GM21786 (cell line): Measurements from ENCODE around the gene BFSP2.

ENCODE experiments used
- ATAC-seq: cut with Tn5 transposase; IDR thresholded peaks from one replicate; pipeline ENCODE4 v1.9.1; 2021; ENCODE audit not compliant: unreplicated experiment

The BFSP2 gene, protein sequence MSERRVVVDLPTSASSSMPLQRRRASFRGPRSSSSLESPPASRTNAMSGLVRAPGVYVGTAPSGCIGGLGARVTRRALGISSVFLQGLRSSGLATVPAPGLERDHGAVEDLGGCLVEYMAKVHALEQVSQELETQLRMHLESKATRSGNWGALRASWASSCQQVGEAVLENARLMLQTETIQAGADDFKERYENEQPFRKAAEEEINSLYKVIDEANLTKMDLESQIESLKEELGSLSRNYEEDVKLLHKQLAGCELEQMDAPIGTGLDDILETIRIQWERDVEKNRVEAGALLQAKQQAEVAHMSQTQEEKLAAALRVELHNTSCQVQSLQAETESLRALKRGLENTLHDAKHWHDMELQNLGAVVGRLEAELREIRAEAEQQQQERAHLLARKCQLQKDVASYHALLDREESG

DNA sequence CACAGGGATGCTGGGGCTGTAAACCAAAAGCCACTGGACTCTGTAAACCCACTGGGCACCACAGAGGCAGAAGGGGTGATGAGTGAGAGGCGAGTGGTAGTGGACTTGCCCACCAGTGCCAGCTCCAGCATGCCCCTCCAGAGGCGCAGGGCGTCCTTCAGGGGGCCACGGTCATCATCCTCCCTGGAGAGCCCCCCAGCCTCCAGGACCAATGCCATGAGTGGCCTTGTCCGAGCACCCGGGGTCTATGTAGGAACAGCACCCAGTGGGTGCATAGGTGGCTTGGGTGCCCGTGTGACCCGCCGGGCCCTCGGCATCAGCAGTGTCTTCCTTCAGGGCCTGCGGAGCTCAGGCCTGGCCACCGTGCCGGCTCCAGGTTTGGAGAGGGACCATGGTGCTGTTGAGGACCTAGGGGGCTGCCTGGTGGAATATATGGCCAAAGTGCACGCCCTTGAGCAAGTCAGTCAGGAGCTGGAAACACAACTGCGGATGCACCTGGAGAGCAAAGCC is at the start of gene BFSP2:
BFSP2 (plus strand) TSS at position 51 of the 510 bp plus-strand sequence; CDS start at position 79, 28 bp downstream.
- no peak for ATAC-seq

DNA sequence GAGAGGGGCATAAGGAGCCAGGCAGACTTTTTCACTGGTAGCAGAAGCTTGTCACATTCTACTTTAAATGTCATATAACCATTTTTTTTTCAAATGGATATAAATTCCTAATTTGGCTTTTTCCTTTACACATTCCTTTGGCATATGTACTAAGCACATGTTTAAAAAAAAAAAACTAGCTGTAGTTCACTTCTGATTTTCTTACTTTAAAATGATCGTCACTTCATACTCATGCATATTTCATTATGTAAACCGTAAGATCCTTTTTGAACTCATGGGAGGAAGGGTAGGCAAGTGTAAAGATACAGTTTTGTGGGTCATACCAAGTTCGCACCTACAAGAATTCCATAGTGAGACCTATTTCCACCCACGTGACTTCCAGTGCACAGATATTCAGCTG is 45.1 kb upstream of the BFSP2 start:
- ATAC-seq: no peak

DNA sequence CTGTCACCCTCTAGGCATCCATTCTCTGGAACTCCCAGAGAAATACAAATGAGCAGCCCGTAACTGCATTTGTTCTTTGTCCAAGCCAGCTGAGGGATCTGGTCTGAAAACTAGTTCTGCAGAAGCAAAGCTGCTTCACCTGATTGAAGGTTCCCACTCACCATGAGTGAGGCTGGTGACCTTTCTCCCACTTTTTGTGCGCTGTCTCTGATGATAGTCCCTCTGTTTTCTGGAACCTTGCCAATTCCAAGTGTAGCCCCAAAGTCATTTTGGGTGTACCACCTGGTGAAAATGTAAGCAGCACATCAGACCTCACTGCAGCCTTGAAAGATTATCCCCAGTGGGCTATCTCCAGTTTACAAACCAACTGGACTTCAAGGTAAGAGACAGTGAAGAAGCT is 39.4 kb upstream of the BFSP2 start:
- no peak for ATAC-seq

DNA sequence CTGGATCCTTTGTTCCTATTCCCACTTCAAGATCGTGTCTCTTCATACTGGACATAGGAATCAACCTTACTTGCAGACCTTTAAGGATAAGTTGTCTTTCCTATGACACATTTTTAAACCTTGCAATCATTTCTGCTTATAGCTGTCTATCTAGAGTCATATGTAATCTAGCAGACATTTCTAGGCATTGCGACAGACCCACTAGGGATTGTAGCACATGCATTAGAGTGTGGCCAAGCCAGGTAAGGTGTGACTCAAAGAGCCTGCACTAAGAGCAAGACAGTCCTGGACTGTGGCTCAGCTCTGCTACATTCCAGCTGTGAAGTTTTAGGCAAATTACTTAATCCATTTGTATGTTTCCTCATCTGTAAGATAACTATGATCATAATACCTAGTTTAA is 38.8 kb upstream of the BFSP2 start:
- no peak for ATAC-seq

DNA sequence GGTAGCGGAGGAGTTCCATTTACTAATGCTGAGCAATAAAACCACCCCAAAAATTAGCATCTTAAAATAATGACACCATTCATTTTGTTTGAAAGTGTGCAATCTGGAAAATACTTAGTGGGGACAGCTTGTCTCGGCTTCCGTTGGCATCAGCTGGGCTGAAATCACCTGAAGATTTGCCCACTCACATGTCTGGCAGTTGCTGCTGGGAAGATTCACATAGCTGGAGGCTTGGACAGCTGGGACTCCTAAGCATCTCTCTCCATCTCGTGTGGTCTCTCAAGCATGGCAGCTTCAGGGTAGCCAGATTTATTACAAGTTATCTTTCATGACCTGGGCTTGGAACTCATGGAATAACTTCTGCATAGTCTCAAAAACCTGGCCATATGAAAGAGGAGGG is 38.4 kb upstream of the BFSP2 start:
- ATAC-seq: no peak

DNA sequence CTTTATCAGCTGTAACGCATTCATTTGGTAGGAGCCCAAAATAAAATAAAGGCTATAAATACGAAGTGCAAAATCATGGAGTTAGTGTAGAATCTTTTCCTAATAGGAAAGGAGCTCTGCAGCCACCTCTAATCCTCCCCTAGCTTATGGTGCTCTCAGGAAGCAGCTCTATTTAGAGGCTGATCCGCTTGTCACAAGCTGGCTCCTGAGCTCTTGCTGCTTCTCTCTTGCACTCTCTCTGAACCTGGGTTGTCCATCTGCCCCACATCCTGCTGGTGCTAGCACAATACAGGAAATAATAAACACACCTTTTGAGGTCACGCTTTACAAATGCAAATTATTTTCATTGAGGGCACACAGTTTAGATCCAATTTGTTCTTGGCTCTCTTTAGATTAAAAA is 37.3 kb upstream of the BFSP2 start:
- ATAC-seq: no peak

DNA sequence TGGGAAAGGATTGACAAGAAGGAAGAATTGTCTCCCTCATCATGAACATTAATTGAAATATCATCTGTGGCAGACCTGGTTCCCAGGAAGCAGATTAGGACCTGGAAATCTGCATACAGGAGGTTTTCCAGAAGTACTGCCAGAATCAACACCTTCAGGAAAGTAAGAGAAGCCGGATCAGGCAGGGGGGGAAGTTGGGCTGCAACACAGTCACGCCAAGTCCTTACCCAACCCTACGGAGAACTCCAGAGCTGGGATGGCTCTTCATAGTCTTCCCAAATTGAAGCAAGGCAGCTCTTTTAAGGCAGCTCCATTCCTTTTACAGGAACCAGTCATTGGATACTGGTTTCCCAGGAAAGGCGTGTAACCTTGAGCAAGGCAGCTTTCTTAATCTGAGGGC is 35.2 kb upstream of the BFSP2 start:
- ATAC-seq: no peak

DNA sequence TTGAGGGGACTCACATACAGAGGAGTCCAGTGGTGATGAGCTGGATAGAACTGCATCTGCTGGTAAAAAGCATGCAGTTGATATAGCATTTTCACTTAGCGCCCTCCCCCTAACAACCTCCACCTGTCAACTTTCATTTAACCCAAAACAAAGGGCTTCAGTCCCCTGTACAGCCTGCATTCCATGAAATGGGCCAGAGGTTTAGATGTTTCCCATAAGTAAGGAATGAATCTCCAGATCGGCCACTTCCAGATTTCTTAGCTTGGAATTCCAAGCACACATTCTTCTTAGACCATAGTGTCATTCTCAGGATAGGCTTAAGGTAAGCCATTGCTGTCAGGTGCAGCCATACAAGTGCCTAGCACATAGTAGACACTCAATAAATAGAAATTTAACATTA is 32.9 kb upstream of the BFSP2 start:
- ATAC-seq: no peak

DNA sequence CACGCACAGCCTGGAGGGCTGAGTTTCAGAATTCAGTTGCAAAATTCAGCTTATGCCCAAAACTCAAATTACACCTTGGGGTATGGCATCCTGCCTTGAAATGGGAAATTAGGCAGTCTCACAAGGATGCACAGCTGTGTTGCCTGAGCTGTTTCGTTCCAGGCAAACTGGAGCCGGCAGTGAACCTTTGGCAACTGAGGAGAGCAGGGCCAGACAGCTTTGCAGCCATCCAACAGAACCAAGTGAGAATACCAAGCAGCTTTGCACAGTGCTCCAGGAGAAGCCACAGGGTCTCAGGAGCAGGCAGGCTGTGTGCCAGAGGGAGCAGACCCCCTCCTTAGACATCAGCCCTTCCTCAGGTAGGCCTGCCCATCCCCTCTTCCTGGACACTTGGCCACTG is 32.5 kb upstream of the BFSP2 start:
- no peak for ATAC-seq

DNA sequence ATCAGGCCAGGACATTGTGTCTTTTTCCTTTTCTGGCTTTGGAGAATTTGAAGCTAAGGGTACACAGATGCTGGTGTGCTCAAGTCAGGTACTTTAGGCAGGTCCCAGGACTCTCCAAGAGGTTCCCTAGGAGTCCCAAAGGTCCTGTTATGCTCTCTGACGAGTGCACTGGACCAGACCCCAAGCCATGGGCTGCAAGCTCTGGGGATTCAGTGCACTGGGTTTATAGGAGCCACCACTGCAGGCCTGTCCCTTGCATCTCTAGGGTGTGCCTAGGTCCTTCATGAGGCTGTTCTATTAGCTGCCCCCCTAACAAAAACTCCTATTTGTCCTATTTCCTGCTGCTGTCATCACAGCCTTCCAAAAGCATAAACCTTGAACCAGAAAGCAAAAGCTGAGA is 31.9 kb upstream of the BFSP2 start:
- no peak for ATAC-seq

DNA sequence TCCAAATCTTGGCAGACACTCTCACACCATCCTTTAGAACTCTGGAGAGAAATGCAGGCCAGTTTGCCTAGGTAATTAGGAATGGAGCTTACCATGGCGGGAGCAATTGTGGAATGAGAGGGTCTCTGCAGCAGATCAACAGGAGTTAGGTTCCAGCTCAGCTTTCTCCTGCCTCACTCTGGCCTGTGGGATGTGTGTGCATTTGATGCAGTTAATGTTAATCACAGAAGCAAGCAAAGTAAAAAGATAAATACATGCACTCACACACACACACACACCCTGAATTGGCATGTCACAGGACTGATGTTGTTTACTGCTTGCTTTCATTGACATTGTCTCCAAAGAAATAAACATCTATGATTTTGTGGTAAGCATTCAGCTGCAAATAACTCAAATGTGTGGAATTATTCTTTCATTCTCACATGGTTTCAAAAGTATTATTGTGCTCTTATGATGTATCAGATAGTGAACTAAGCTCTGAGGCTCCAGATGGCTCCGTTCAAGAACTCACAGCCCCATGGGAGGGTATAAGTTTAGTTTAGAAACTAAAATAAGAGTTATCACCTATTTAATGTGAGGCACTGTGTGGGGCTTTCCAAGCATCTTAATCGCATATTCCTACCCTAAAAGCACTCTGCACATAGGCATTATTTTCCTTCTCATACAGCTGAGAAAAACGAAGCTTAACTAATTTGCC is 31.3 kb upstream of the BFSP2 start:
- ATAC-seq: no peak

DNA sequence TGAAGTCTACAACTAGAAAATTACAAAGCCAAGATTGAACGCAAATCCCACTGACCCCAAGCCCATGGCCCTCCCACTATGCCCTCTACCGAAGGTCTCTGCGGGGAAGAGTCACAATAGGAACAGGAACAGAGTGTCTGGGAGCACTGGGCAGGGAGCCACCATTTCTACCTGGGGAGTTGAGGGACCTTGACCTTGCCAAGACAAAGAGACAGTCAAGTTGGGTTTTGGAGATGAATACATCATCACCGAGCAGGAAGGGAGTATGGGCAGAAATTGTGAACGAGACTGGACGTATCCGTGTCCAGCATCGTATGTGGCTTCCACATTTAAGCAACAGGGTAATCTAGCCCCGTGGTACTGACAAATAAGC is 30.8 kb upstream of the BFSP2 start:
- ATAC-seq: no peak

DNA sequence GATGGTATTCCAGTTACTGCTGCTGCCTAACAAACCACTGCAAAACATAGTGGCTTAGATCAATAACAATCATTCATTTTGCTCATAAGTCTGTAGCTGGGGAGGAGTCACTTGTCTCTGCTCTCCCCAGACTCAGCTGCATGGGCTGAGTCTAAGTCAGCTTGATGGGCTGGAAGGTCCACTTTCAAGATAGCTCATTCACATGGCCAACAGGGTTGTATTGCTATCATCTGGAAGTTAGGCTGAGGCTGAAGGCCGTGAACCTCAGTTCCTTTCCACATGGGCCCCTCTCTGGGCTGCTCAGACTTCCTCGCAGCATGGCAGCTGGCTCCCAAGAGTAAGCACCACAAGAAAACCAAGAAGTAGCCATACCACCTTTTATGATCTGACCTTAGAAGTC is 28.7 kb upstream of the BFSP2 start:
- ATAC-seq: no peak

DNA sequence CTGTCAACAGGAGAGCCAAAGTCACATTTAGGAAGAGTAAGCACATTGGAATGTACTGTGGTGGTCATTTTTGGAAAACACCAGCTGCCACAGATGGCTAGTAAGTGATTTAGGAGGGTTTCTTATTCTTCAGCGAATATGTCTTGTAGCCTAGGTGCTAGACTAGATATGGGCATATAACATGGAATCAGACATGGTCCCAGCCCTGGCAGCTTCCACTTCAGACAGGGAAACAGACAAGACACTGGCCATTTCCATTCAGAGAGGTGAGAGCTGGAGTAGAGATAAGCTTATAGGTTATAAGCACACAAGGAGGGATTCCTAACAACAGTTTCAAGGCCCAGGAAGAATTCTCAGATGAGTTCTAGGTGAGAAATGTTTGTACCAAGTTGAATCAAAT is 28.2 kb upstream of the BFSP2 start:
- no peak for ATAC-seq

DNA sequence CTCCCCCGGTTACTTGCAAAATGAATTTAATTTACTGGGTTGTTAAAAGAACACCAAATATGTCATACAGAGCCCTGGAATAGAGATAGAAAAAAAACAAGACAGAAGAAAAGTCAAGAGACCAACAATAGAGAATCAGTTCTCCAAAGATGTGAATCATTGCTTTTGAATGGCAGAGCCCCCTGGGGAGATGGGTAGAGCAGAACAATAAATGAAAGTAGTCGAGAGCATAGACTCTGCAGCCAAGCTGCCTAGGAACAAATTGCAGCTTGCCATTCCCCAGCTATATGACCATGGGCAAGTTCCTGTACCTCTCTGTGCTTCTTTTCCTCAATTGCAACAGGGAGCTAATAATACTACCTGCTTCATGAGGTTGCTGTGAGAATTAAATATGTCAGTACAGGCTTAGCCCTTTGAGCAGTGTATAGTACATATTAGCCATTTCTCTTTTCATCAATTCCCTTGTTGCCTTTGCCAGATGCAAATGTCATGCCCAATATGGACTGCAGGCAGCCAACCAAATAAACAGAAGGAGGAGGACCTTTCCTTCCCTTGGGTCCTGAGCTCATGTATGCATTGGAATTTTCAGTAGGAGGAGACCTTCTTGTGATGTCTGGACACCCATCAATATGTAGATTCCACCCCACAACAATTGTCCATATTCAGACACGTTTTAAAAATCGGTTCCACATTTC is 25.0 kb upstream of the BFSP2 start:
- ATAC-seq: no peak

DNA sequence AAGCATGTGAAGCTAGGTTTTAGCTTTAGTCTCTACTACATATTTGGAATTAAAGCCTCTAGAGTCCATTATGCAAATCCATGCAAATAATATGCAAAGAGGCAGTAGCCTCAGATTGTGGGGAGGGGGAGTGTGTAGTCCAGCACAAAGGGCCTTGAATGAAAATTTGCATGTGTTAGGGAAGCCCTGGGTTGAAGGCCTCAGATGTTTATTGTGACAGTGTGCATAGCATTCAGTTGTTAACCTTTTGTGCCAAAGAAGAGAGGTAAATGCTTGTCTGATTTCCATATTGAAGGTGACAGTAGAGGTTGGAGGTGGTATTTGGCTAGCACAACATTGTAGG is 24.5 kb upstream of the BFSP2 start:
- no peak for ATAC-seq

DNA sequence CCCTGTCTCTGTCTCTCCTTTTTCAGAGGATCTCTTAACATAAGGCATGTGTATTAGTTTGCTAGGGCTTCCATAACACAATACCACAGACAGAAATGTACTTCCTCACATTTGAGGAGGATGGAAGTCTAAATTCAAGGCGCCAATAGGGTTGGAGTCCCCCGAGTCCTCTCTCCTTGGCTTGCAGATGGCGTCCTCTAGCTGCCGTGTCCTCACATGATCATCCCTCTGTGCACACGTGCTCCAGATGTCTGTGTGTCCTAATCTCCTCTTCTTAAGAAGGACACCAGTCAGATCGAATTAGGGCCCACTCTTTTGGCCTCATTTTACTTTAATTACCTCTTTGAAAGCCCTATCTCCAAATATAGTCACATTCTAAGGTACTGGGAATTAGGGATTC is 23.0 kb upstream of the BFSP2 start:
- ATAC-seq: no peak

DNA sequence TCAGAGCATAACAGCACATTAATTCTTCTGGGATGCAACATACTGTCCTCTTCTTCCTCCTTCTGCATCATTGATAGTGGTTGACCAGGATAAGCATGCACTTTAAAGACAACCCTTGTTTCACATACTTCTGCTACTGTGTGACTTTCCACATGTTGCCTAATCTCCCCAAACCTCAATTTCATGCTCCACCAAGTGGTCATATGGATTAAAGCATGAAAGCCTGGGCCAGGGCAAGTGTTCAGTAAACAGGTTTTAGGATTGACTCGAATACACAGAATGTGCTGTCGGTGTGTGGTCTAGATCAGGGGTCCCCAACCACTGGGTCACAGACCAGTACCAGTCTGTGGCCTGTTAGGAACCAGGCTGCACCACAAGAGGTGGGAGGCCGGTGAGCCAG is 22.5 kb upstream of the BFSP2 start:
- no peak for ATAC-seq

DNA sequence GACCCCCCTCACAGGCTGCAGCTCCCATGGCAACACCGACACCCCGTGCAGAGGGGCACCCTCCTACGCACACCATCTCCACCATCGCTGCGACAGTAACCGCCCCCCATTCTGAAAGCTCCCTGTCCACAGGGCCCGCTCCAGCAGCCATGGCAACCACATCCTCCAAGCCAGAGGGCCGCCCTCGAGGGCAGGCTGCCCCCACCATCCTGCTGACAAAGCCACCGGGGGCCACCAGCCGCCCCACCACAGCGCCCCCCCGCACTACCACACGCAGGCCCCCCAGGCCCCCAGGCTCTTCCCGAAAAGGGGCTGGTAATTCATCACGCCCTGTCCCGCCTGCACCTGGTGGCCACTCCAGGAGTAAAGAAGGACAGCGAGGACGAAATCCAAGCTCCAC is 19.9 kb upstream of the BFSP2 start:
- no peak for ATAC-seq

DNA sequence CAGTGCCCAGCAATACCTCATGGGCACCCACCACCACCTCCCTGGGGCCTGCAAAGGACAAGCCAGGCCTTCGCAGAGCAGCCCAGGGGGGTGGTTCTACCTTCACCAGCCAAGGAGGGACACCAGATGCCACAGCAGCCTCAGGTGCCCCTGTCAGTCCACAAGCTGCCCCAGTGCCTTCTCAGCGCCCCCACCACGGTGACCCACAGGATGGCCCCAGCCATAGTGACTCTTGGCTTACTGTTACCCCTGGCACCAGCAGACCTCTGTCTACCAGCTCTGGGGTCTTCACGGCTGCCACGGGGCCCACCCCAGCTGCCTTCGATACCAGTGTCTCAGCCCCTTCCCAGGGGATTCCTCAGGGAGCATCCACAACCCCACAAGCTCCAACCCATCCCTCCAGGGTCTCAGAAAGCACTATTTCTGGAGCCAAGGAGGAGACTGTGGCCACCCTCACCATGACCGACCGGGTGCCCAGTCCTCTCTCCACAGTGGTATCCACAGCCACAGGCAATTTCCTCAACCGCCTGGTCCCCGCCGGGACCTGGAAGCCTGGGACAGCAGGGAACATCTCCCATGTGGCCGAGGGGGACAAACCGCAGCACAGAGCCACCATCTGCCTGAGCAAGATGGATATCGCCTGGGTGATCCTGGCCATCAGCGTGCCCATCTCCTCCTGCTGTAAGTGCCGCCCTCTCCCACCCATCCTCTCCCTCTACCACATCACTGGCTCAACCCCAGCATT is 19.2 kb upstream of the BFSP2 start:
- no peak for ATAC-seq

DNA sequence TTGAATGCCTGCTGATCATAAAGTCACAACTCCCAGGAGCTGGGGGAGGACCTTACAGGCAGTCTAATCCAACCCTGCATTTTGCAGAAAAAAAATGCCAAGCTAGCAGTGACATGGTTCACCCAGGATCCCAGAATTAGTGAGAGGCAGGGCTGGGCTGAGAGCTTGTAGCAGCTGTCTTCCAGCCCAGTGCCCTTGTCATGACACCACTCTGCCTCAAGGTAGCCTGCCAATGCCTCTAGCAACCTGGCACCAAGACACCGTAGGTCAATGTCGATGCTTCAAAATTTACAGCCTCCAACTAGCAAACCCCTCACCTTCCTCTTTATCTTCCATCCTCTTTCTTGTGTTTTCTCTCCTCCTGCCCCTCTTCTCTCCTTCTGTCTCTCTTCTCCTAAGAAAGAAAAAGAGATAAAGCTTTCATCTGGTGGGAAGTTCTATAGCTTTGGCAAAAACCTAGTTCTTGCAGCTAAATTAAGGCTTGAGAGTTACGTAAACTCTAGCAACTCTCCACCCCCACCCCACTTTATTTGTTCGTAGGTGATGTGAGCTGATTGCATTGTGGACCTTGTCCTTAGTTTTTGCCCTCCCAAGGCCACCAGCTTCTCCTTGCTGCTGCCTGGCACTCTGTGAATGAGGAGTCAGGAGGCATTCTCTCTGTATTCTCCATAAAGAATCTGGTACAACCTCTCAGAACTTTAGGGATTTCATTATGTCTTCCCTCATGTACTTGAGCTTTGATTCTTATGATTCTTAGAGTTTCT is 18.3 kb upstream of the BFSP2 start:
- no peak for ATAC-seq
